SK-N-DZ (cell line): ENCODE measurements around the gene KRTAP9-9. TPM values are rescaled to one million over a fixed set of nuclear protein-coding genes. Genes with fewer than 3 reads are reported as not detected.
A peak's percentile ranks its signal among the peaks of the same experiment; 100 is the strongest.
"Not testable (repeated sequence)": the region's sequence is repeated elsewhere in the genome, so short reads cannot be mapped to it uniquely, and the experiment has no call there.

Experiments used
- DNase-seq: peaks from one replicate; pipeline ENCODE4 v3.0.0-alpha.2; 2015; ENCODE audit warnings: low spot score
- polyA plus RNA-seq, 2 experiments: library from polyadenylated mRNA; depleted of rRNA; stranded (reverse); fragments of >200 nt; gene quantifications; 2 replicates each; pipeline ENCODE4 v1.2.3, GENCODE V29; 2014

Gene KRTAP9-9
- not detected in 2 replicates for polyA plus RNA-seq (2014; cell fraction: cytosol; rRNA removed)
- not detected in 2 replicates for polyA plus RNA-seq (2014; cell fraction: nucleus; rRNA removed)

DNA sequence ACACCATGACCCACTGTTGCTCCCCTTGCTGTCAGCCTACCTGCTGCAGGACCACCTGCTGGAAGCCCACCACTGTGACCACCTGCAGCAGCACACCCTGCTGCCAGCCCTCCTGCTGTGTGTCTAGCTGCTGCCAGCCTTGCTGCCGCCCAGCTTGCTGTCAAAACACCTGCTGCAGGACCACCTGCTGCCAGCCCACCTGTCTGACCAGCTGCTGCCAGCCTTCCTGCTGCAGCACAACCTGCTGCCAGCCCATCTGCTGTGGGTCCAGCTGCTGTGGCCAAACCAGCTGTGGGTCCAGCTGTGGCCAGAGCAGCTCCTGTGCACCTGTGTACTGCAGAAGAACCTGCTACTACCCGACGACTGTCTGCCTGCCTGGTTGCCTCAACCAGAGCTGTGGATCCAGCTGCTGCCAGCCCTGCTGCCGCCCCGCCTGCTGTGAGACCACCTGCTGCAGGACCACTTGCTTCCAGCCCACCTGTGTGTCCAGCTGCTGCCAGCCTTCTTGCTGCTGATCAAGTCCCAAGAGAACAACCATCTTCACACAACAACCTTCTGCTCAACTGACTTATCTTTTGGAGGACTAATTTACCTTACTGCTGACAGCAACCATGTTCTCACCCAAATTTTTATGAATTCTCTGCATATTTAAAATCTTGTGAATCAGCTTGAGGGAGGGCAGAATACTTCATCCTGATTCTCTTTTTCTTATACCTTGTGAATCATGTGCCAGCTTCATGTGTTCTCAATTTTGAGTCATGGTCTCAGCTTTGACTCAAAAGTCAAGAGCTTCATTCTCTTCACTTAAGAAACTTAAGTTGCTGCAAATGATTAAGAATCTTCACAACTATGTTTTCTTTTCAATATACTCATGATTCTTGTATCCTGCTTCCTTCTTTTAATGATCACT is at the start of gene KRTAP9-9:
TSS of gene KRTAP9-9 (plus strand) at position 4 of the 910 bp plus-strand sequence.
- peak; percentile 0 for DNase-seq

DNA sequence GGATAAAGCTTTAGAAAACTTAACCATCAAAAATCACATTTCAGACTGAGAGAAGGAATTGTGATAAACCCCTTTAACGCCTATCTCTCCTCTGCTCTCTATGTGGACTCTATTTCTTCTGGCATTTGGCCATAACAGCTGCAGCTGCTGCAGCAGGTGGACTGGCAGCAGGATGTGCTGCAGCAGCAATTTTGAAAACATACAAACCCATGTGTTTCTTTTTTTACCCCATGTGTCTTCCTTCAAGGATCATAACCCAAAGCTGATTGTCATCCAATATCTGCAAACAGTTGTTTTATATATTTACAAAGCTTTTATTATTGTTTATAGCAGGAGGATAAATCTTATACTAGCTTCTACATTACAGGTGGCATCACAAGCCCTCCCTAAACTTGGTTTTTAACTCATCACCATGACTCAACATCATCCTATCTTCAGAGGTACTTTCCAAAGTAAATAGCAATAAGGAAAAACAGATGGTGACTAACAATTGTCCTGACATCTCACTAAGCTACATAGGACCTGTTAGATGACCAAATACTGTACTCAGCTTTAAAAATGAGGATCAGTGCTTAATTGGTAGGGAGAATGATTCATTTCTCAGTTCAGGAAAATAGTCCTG is 43.2 kb upstream of the KRTAP9-9 start:
- DNase-seq, result no peak

DNA sequence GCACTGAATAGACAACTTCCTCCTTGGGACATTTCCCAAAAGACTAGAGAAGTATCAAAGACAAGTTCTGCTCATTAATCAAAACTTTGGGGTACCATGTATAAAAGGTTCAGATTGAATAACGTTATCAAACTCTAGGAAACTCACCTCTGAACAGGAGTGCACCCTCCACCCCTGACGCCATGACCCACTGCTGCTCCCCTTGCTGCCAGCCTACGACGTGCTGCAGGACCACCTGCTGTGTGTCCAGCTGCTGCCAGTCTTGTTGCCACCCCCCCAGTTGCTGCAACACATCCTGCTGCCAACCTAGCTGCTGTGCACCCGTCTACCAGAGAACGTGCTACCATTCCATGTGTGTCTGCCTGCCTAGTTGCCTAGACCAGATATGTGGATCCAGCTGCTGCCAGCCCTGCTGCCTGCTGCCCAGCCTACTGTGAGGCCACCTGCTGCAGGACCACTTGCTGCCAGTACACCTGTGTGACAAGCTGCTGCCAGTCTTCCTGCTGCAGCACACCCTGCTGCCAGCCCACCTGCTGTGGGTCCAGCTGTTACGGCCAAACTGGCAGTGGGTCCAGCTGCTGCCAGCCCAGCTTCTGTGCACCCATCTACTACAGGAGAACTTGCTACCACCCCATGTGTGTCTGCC is 42.5 kb upstream of the KRTAP9-9 start:
- DNase-seq, result no peak

DNA sequence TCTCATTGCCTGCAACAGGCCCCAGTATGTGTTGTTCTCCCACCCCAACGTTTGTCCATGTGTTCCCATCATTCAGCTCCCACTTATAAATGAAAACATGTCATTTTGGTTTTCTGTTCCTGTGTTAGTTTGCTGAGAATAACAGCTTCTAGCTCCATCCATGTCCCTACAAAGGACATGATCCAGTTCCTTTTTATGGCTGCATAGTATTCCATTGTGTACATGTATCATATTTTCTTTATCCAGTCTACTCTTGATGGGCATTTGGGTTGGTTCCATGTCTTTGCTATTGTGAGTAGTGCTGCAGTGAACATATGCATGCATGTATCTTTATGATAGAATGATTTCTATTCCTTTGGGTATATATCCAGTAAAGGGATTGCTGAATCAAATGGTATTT is 39.5 kb upstream of the KRTAP9-9 start:
- no peak for DNase-seq

GRCh38 chr17:41223821-41224220 is 31.4 kb upstream of the KRTAP9-9 start:
- DNase-seq, result no peak

- DNase-seq, result no peak
These were observed 29.1 kb upstream of the KRTAP9-9 start for GRCh38 chr17:41226051-41226450.

- not testable (repeated sequence) for DNase-seq
These were observed 28.5 kb upstream of the KRTAP9-9 start, which contains the start of gene KRTAP9-2 for GRCh38 chr17:41226598-41227095. KRTAP9-2 (plus strand) TSS chr17:41226648; CDS start chr17:41226655, 7 bp downstream.

DNA sequence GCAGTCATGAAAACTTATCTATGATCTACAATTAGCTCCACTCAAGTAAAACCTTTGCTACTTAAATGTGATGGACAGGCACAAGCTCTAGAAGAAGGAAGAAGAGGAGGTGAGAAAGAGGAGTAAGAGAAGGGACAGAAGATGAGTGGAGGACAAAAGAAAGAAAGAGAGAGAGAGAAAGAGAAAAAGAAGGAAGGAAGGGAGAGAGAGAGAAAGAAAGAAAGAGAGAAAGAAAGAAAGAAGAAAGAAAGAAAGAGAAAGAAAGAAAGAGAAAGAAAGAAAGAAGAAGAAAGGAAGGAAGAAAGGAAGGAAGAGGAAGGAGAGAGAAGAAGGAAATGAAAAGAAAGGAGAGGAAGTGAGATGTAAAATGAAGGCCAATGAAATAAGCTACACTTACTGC is 25.1 kb upstream of the KRTAP9-9 start:
- DNase-seq, result no peak

GRCh38 chr17:41231731-41232130 is 23.5 kb upstream of the KRTAP9-9 start:
- DNase-seq, result no peak

DNA sequence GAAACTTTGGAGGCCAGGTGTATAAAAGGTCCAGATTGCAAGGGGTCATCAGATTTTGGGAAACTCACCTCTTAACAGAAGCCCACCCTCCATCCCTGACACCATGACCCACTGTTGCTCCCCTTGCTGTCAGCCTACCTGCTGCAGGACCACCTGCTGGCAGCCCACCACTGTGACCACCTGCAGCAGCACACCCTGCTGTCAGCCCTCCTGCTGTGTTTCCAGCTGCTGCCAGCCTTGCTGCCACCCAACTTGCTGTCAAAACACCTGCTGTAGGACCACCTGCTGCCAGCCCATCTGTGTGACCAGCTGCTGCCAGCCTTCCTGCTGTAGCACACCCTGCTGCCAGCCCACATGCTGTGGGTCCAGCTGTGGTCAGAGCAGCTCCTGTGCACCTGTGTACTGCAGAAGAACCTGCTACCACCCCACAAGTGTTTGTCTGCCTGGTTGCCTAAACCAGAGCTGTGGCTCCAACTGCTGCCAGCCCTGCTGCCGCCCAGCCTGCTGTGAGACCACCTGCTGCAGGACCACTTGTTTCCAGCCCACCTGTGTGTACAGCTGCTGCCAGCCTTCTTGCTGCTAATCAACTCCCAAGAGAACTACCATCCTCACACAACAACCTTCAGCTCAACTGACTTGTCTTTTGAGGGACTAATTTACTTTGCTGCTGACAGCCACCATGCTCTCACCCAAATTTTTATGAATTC is 22.6 kb upstream of the KRTAP9-9 start, which contains the start of gene KRTAP9-3:
TSS of gene KRTAP9-3 (plus strand) at position 51 of the 707 bp plus-strand sequence. CDS start at position 104, 53 bp downstream.
- DNase-seq, result not testable (repeated sequence)

DNA sequence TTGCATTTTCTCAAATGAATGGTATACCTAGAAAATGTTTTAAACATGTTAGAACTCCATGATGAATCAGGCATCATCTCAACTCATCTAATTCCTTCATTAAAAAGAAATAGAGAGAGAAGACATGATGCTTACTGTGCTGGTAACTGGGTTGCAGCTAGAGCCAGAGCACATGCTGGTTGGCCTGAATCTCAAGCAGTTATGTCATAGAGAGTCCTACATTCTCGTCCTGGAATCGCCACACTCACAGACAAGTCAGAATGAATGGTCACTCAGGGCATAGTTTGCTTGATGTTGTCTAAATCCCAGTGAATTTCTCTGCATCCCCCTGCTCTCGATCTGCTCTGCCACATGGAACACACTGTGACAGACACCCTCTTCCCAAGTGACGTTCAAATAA is 18.1 kb upstream of the KRTAP9-9 start:
- DNase-seq, result not testable (repeated sequence)

DNA sequence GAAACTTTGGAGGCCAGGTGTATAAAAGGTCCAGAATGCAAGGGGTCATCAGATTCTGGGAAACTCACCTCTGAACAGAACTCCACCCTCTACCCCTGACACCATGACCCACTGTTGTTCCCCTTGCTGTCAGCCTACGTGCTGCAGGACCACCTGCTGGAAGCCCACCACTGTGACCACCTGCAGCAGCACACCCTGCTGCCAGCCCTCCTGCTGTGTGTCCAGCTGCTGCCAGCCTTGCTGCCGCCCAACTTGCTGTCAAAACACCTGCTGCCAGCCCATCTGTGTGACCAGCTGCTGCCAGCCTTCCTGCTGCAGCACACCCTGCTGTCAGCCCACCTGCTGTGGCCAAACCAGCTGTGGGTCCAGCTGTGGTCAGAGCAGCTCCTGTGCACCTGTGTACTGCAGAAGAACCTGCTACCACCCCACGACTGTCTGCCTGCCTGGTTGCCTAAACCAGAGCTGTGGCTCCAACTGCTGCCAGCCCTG is 17.2 kb upstream of the KRTAP9-9 start, which contains the start of gene KRTAP9-8:
TSS of gene KRTAP9-8 (plus strand) at position 51 of the 489 bp plus-strand sequence. CDS start at position 104, 53 bp downstream.
- not testable (repeated sequence) for DNase-seq

DNA sequence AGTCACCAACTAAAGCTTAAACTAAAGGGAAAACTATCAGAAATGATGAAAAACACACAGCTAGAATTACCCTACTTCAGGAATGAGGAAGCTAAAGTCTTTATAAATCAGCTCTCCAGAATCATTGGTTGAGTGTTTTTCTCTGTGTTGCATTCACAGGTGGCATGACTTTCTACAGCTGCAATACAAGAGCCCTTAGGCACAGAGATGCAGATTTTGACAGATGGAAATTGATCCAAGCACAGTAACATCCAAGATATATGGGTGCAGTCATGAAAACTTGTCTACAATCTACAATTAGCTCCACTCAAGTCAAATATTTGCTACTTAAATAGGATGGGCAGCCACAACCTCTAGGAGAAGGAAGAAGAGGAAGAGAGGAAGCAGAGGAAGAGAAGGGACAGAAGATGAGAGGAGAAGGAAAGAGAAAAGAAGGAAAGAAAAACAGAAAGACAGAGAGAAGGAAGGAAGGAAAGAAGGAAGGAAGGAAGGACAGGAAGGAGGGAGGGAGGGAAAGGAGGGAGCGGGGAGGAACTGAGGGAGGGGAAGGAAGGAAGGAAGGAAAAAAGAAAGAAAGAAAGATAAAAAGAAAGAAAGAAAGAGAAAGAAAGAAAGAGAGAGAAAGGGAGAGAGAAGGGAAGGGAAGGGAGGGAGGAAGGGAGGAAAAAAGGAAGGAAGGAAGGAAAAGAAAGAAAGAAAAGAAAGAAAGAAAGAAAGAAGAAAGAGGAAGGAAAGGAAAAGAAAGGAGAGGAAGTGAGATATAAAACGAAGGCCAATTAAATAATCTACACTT is 8.0 kb upstream of the KRTAP9-9 start:
- DNase-seq, result not testable (repeated sequence)

GRCh38 chr17:41249637-41250240 is 5.4 kb upstream of the KRTAP9-9 start, which contains the start of gene KRTAP9-4:
KRTAP9-4 (plus strand) TSS chr17:41249687; CDS start chr17:41249721, 34 bp downstream.
- peak; percentile 0 for DNase-seq

- no peak for DNase-seq
These were observed 3.9 kb upstream of the KRTAP9-9 start for GRCh38 chr17:41251261-41251660.

GRCh38 chr17:41254861-41255260 is 323 bp upstream of the KRTAP9-9 start:
- peak; percentile 0 for DNase-seq

DNA sequence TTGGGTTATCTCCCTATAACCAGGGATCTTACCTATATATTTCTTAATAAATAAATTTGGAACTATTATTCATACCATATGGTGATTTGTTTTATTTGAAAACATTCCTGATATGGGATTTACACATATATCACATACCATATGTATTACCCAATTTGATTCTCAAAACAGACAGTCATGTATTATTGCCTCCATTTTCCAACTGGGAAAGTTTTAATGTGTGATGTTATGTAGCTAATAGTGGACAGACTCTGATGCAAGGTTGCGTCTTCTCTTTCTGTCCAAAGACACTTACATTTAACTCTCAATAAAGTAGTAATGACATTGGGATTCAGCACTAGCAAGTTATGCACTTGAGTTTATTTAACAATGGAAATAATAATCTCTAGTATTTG is 1.1 kb downstream of the KRTAP9-9 start:
- DNase-seq, result peak; percentile 0

DNA sequence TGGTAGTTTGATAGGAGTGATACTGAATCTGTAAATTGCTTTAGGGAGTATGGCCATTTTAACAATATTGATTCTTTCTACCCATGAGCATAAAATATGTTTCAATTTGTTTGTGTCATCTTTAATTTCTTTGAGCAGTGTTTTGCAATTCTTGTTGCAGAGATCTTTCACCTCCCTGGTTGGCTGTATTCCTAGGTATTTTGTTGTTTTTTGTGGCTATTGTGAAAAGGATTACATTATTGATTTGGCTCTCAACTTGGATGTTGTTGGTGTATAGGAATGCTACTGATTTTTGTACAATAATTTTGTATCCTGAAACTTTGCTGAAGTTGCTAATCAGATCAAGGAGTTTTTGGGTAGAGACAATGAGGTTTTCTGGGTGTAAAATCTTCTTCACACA is 3.2 kb downstream of the KRTAP9-9 start:
- DNase-seq, result no peak

DNA sequence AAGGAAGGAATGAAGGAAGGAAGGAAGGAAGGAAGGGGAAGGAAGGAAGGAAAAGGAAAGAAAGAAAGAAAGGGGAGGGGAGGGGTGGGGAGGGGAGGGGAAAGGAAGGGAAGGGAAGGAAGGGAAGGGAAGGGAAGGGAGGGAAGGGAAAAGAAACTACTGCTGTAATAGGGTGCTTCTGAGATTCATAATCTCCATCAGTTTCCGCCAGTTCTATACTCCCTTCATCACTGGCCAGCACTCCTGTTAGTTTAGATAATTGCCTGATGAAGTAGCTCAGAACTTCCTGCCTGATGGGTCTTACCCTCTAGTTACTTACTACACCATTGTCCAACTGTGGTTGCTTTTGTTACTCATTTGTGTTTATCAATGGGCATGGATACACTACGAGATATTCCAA is 8.0 kb downstream of the KRTAP9-9 start:
- DNase-seq, result no peak
